Measurements from ENCODE around the gene CBR1. TPM values are rescaled to one million over a fixed set of nuclear protein-coding genes. Genes with fewer than 3 reads are reported as not detected.
A peak's percentile ranks its signal among the peaks of the same experiment; 100 is the strongest.

CBR1 gene
- total and polyA plus RNA-seq, 2 of the 13 experiments (the other 11 are each of a cell fraction or from before 2014, with no cell fraction given) = 33.7 to 38.7 TPM

DNA sequence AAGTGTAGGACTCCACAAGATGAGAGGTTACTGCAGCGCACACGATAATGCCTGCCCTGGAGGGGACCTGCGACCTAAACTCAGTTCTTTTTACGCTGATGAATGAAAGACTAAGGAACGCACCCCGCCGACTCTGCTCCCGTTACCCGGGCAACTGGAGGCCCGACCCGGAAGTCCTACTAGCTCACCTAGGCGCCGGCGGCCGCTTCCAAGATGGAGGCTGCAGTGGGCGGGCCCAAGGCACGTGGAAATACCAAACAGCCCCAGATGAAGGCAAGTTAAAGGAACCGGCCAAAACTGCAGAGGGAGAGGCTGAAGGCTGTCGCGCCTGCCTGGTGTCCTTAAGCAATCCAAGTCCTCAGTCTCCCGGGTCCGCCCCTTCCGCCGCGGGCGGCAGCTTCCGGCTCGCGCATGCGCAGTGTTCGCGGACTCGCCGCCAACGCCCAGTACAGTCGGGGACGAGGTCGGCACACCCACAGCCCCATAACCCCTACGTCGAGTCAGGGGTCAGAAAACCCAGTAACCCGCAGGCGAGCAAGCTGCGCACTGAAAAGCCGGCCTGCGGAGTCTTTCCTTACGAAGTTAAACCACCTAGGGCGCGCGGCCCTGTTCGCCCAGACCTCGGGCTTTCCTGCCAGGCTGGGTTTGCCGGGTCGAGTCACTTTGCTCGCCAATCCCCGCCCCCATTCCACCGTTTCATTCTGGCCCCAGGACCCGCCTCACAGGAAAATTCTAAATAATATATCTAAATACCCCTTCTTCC, 9.5 kb upstream of the CBR1 start, which contains the start of gene SETD4 (continued):
- TF ChIP-seq LBX2 (CRISPR knock-in tag; IDR thresholded peaks at IDR 0.05; ENCODE audit: borderline replicate concordance) (0 out of 2 replicates have a peak, but pooled peaks have one; percentile 10), ZNF614 (CRISPR knock-in tag; IDR thresholded peaks at IDR 0.05; ENCODE audit: borderline replicate concordance) (peak; percentile 75; the same call in 1 of the 2 replicates), BRCA1 (CRISPR knock-in tag; IDR thresholded peaks at IDR 0.05) (no peak), ARNT (IDR thresholded peaks at IDR 0.05) (no peak), ZSCAN9 (CRISPR knock-in tag; IDR thresholded peaks at IDR 0.05; ENCODE audit: borderline replicate concordance) (no peak), ZNF256 (CRISPR knock-in tag; conservative IDR thresholded peaks at IDR 0.05) (peak; percentile 72; the same call in 1 of the 2 replicates), ZNF510 (CRISPR knock-in tag; IDR thresholded peaks at IDR 0.05; ENCODE audit: low read depth) (0 out of 2 replicates have a peak, but pooled peaks have one; percentile 37), YEATS4 (CRISPR knock-in tag; IDR thresholded peaks at IDR 0.05; ENCODE audit: borderline replicate concordance) (peak; percentile 78), GABPB1 (CRISPR knock-in tag; IDR thresholded peaks at IDR 0.05) (peak; percentile 96), HOXA5 (CRISPR knock-in tag; IDR thresholded peaks at IDR 0.05) (peak; percentile 75), HDAC2 (CRISPR knock-in tag; IDR thresholded peaks at IDR 0.05) (peak; percentile 79), SP2 (CRISPR knock-in tag; IDR thresholded peaks at IDR 0.05) (peak; percentile 78)
- TF ChIP-seq, protein P1, sequence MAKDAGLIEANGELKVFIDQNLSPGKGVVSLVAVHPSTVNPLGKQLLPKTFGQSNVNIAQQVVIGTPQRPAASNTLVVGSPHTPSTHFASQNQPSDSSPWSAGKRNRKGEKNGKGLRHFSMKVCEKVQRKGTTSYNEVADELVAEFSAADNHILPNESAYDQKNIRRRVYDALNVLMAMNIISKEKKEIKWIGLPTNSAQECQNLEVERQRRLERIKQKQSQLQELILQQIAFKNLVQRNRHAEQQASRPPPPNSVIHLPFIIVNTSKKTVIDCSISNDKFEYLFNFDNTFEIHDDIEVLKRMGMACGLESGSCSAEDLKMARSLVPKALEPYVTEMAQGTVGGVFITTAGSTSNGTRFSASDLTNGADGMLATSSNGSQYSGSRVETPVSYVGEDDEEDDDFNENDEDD (CRISPR knock-in tag; IDR thresholded peaks at IDR 0.05; ENCODE audit: borderline replicate concordance) = peak; percentile 35; the same call in 1 of the 2 replicates
- TF ChIP-seq, protein P2, sequence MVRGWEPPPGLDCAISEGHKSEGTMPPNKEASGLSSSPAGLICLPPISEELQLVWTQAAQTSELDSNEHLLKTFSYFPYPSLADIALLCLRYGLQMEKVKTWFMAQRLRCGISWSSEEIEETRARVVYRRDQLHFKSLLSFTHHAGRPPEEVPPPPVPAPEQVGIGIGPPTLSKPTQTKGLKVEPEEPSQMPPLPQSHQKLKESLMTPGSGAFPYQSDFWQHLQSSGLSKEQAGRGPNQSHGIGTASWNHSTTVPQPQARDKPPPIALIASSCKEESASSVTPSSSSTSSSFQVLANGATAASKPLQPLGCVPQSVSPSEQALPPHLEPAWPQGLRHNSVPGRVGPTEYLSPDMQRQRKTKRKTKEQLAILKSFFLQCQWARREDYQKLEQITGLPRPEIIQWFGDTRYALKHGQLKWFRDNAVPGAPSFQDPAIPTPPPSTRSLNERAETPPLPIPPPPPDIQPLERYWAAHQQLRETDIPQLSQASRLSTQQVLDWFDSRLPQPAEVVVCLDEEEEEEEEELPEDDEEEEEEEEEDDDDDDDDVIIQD (CRISPR knock-in tag; IDR thresholded peaks at IDR 0.05; ENCODE audit: low read depth) = 0 out of 2 replicates have a peak, but pooled peaks have one; percentile 14
- TF ChIP-seq, protein P3, sequence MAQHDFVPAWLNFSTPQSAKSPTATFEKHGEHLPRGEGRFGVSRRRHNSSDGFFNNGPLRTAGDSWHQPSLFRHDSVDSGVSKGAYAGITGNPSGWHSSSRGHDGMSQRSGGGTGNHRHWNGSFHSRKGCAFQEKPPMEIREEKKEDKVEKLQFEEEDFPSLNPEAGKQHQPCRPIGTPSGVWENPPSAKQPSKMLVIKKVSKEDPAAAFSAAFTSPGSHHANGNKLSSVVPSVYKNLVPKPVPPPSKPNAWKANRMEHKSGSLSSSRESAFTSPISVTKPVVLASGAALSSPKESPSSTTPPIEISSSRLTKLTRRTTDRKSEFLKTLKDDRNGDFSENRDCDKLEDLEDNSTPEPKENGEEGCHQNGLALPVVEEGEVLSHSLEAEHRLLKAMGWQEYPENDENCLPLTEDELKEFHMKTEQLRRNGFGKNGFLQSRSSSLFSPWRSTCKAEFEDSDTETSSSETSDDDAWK (CRISPR knock-in tag; IDR thresholded peaks at IDR 0.05) = no peak
- TF ChIP-seq, protein P4, sequence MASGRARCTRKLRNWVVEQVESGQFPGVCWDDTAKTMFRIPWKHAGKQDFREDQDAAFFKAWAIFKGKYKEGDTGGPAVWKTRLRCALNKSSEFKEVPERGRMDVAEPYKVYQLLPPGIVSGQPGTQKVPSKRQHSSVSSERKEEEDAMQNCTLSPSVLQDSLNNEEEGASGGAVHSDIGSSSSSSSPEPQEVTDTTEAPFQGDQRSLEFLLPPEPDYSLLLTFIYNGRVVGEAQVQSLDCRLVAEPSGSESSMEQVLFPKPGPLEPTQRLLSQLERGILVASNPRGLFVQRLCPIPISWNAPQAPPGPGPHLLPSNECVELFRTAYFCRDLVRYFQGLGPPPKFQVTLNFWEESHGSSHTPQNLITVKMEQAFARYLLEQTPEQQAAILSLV (CRISPR knock-in tag; IDR thresholded peaks at IDR 0.05; ENCODE audit: borderline replicate concordance) = peak; percentile 75; the same call in 1 of the 2 replicates
- TF ChIP-seq, protein P5, sequence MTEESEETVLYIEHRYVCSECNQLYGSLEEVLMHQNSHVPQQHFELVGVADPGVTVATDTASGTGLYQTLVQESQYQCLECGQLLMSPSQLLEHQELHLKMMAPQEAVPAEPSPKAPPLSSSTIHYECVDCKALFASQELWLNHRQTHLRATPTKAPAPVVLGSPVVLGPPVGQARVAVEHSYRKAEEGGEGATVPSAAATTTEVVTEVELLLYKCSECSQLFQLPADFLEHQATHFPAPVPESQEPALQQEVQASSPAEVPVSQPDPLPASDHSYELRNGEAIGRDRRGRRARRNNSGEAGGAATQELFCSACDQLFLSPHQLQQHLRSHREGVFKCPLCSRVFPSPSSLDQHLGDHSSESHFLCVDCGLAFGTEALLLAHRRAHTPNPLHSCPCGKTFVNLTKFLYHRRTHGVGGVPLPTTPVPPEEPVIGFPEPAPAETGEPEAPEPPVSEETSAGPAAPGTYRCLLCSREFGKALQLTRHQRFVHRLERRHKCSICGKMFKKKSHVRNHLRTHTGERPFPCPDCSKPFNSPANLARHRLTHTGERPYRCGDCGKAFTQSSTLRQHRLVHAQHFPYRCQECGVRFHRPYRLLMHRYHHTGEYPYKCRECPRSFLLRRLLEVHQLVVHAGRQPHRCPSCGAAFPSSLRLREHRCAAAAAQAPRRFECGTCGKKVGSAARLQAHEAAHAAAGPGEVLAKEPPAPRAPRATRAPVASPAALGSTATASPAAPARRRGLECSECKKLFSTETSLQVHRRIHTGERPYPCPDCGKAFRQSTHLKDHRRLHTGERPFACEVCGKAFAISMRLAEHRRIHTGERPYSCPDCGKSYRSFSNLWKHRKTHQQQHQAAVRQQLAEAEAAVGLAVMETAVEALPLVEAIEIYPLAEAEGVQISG (CRISPR knock-in tag; IDR thresholded peaks at IDR 0.05) = peak; percentile 67
- TF ChIP-seq, protein P6, sequence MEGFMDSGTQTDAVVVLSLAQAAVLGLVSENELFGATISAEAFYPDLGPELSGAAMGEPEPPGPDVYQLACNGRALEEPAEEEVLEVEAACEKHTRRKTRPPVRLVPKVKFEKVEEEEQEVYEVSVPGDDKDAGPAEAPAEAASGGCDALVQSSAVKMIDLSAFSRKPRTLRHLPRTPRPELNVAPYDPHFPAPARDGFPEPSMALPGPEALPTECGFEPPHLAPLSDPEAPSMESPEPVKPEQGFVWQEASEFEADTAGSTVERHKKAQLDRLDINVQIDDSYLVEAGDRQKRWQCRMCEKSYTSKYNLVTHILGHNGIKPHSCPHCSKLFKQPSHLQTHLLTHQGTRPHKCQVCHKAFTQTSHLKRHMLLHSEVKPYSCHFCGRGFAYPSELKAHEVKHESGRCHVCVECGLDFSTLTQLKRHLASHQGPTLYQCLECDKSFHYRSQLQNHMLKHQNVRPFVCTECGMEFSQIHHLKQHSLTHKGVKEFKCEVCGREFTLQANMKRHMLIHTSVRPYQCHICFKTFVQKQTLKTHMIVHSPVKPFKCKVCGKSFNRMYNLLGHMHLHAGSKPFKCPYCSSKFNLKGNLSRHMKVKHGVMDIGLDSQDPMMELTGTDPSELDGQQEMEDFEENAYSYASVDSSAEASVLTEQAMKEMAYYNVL (CRISPR knock-in tag; IDR thresholded peaks at IDR 0.05; ENCODE audit: borderline replicate concordance) = peak; percentile 14; the same call in 1 of the 2 replicates
